HepG2 (cell line): Measurements from ENCODE around the gene GSTP1. TPM values are rescaled to one million over a fixed set of nuclear protein-coding genes. Genes with fewer than 3 reads are reported as not detected.

Experiments used
- ATF7-NPFF ChIP-seq: sonication (generic); formaldehyde crosslinking; IDR thresholded peaks from 2 replicates; pipeline ENCODE4 v1.8.1; 2023; ENCODE audit warnings: mild to moderate bottlenecking, low read depth, missing genetic modification reagents, moderate library complexity
- EZH2 ChIP-seq: conservative IDR thresholded peaks from 2 replicates; pipeline ENCODE4 v1.6.1; 2012; ENCODE audit warnings: mild to moderate bottlenecking, low read depth, low read length, moderate library complexity
- KDM3A ChIP-seq: IDR thresholded peaks from 2 replicates; pipeline ENCODE4 v1.6.1; 2018; ENCODE audit warnings: low read depth, missing compliant biosample characterization
- MAF1 ChIP-seq: sonication (generic); formaldehyde crosslinking; IDR thresholded peaks from 2 replicates; pipeline ENCODE4 v1.5.0; 2020; ENCODE audit warnings: missing genetic modification reagents, borderline replicate concordance
- RNF2 ChIP-seq: fragments of 450-650 bp; conservative IDR thresholded peaks from 2 replicates; pipeline ENCODE4 v1.6.1; 2016; ENCODE audit warnings: low read depth
- SALL1 ChIP-seq: sonication (generic); formaldehyde crosslinking; IDR thresholded peaks from 2 replicates; pipeline ENCODE4 v1.8.0; 2022; ENCODE audit warnings: mild to moderate bottlenecking, missing genetic modification reagents
- TOE1 ChIP-seq: sonication (generic); formaldehyde crosslinking; IDR thresholded peaks from 2 replicates; pipeline ENCODE4 v1.4.0; 2020; ENCODE audit warnings: mild to moderate bottlenecking, missing genetic modification reagents
- ZBTB7B ChIP-seq: sonication (generic); formaldehyde crosslinking; IDR thresholded peaks from 2 replicates; pipeline ENCODE4 v1.4.0; 2020; ENCODE audit warnings: missing genetic modification reagents
- ZNF264 ChIP-seq: sonication (generic); formaldehyde crosslinking; IDR thresholded peaks from 2 replicates; pipeline ENCODE4 v1.4.0; 2020; ENCODE audit warnings: missing genetic modification reagents
- ZNF556 ChIP-seq: sonication (generic); formaldehyde crosslinking; IDR thresholded peaks from 2 replicates; pipeline ENCODE4 v1.4.0; 2020; ENCODE audit warnings: mild to moderate bottlenecking, missing genetic modification reagents, borderline replicate concordance
- ZNF766 ChIP-seq: sonication (generic); formaldehyde crosslinking; IDR thresholded peaks from 2 replicates; pipeline ENCODE4 v1.5.0; 2020; ENCODE audit warnings: missing genetic modification reagents, borderline replicate concordance
- ZNF777 ChIP-seq: sonication (generic); formaldehyde crosslinking; IDR thresholded peaks from 2 replicates; pipeline ENCODE4 v1.4.0; 2020; ENCODE audit warnings: missing genetic modification reagents
- polyA plus RNA-seq, 8 experiments: library from polyadenylated mRNA; depleted of rRNA in 3 of 8; stranded (reverse) in 7 of 8; unstranded in 1 of 8; fragments of >200 nt; fragmentation: Illumina TruSeq in 4 of 8; extraction: Trizol in 4 of 8; gene quantifications; 2 replicates each; pipeline versions ENCODE4 v1.2.1 to v1.2.3, GENCODE V29; 2011 to 2016; ENCODE audit warnings: low read depth in 4 of 8, missing spikeins in 1 of 8, mixed read lengths in 1 of 8; ENCODE audit not compliant: insufficient read depth in 1 of 8
- total RNA-seq, 5 experiments: library from RNA; depleted of rRNA; stranded (reverse); fragments of >200 nt; fragmentation: Illumina TruSeq; extraction: Trizol; gene quantifications; 2 replicates each; pipeline ENCODE4 v1.2.3, GENCODE V29; 2016; ENCODE audit warnings: low read depth in 1 of 5
- TF ChIP-seq, protein P1 (sequence below): sonication (generic); formaldehyde crosslinking; IDR thresholded peaks from one replicate; pipeline ENCODE4 v1.5.1; 2020; ENCODE audit warnings: mild to moderate bottlenecking, missing genetic modification reagents; ENCODE audit errors: not compliant biosample characterization
- TF ChIP-seq, protein P2 (sequence below): IDR thresholded peaks from 2 replicates; pipeline ENCODE4 v1.6.1; 2016; ENCODE audit warnings: missing compliant biosample characterization, missing genetic modification reagents, borderline replicate concordance
- TF ChIP-seq, protein P3 (sequence below): sonication (generic); formaldehyde crosslinking; conservative IDR thresholded peaks from 2 replicates; pipeline ENCODE4 v1.5.0; 2020; ENCODE audit warnings: missing genetic modification reagents
- TF ChIP-seq, protein P4 (sequence below): sonication (generic); formaldehyde crosslinking; IDR thresholded peaks from 2 replicates; pipeline ENCODE4 v1.5.0; 2020; ENCODE audit warnings: mild to moderate bottlenecking, missing genetic modification reagents, borderline replicate concordance

Gene GSTP1
- total and polyA plus RNA-seq, 2 of the 13 experiments (the other 11 are each of a cell fraction or from before 2014, with no cell fraction given), result not detected

DNA sequence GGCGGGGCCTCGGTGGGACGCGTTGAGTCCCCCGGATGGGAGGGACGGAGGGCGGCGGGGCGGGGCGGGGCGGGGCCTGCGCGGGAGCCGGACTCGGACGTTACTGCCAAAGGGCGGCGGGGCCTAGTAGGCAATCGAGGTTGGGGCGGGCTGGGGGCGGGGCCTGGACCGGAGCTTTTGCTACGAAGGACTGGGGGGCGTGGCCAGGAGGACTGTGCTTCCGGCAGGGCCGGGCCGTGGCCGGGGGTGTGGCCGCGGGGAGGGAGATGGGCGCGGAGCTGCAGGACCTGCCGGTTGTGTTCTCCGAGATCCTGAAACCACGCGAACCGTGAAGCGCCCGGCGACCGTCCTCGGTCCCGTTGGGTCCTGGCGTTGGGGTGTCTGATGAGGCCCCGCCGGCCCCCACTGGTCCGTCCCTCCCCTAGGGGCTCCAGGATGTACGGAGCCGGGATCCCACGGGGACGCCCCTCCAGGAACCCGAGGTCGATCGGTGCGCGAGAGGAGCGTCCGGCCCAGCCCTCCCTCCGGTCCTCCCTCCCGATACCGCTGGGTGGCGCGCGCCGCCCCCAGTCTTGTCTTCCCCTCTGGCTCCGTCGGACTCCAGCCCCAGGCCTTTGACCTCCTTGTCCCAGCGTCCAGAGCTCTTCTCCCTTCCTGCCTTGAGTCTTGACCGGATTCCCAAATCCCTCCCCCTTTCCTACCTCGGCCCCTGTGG lies 46.8 kb downstream of the GSTP1 start (continued):
- TF ChIP-seq EZH2, result no peak
- TF ChIP-seq, protein P1, sequence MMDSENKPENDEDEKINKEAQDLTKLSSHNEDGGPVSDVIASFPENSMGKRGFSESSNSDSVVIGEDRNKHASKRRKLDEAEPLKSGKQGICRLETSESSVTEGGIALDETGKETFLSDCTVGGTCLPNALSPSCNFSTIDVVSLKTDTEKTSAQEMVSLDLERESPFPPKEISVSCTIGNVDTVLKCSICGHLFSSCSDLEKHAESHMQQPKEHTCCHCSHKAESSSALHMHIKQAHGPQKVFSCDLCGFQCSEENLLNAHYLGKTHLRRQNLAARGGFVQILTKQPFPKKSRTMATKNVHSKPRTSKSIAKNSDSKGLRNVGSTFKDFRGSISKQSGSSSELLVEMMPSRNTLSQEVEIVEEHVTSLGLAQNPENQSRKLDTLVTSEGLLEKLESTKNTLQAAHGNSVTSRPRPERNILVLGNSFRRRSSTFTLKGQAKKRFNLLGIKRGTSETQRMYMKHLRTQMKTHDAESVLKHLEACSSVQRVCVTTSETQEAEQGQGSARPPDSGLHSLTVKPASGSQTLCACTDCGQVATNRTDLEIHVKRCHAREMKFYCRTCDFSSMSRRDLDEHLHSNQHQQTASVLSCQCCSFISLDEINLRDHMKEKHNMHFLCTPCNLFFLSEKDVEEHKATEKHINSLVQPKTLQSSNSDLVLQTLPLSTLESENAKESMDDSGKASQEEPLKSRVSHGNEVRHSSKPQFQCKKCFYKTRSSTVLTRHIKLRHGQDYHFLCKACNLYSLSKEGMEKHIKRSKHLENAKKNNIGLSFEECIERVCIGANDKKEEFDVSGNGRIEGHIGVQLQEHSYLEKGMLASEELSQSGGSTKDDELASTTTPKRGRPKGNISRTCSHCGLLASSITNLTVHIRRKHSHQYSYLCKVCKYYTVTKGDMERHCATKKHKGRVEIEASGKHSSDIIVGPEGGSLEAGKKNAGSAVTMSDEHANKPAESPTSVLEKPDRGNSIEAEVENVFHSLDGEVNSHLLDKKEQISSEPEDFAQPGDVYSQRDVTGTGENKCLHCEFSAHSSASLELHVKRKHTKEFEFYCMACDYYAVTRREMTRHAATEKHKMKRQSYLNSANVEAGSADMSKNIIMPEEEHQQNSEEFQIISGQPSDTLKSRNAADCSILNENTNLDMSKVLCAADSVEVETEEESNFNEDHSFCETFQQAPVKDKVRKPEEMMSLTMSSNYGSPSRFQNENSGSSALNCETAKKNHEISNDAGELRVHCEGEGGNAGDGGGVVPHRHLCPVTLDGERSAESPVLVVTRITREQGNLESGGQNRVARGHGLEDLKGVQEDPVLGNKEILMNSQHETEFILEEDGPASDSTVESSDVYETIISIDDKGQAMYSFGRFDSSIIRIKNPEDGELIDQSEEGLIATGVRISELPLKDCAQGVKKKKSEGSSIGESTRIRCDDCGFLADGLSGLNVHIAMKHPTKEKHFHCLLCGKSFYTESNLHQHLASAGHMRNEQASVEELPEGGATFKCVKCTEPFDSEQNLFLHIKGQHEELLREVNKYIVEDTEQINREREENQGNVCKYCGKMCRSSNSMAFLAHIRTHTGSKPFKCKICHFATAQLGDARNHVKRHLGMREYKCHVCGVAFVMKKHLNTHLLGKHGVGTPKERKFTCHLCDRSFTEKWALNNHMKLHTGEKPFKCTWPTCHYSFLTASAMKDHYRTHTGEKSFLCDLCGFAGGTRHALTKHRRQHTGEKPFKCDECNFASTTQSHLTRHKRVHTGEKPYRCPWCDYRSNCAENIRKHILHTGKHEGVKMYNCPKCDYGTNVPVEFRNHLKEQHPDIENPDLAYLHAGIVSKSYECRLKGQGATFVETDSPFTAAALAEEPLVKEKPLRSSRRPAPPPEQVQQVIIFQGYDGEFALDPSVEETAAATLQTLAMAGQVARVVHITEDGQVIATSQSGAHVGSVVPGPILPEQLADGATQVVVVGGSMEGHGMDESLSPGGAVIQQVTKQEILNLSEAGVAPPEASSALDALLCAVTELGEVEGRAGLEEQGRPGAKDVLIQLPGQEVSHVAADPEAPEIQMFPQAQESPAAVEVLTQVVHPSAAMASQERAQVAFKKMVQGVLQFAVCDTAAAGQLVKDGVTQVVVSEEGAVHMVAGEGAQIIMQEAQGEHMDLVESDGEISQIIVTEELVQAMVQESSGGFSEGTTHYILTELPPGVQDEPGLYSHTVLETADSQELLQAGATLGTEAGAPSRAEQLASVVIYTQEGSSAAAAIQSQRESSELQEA (CRISPR knock-in tag), result peak; percentile 22
- 0 out of 2 replicates have a peak, but pooled peaks have one; percentile 79 for TF ChIP-seq MAF1 (CRISPR knock-in tag)
- TF ChIP-seq, protein P2, sequence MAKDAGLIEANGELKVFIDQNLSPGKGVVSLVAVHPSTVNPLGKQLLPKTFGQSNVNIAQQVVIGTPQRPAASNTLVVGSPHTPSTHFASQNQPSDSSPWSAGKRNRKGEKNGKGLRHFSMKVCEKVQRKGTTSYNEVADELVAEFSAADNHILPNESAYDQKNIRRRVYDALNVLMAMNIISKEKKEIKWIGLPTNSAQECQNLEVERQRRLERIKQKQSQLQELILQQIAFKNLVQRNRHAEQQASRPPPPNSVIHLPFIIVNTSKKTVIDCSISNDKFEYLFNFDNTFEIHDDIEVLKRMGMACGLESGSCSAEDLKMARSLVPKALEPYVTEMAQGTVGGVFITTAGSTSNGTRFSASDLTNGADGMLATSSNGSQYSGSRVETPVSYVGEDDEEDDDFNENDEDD (CRISPR knock-in tag), result no peak; the same call in 1 of the 2 replicates
- TF ChIP-seq, protein P3, sequence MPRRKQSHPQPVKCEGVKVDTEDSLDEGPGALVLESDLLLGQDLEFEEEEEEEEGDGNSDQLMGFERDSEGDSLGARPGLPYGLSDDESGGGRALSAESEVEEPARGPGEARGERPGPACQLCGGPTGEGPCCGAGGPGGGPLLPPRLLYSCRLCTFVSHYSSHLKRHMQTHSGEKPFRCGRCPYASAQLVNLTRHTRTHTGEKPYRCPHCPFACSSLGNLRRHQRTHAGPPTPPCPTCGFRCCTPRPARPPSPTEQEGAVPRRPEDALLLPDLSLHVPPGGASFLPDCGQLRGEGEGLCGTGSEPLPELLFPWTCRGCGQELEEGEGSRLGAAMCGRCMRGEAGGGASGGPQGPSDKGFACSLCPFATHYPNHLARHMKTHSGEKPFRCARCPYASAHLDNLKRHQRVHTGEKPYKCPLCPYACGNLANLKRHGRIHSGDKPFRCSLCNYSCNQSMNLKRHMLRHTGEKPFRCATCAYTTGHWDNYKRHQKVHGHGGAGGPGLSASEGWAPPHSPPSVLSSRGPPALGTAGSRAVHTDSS (CRISPR knock-in tag), result 0 out of 2 replicates have a peak, but pooled peaks have one; percentile 45
- TF ChIP-seq ZNF777 (CRISPR knock-in tag), result peak; percentile 76
- peak; percentile 66 for TF ChIP-seq SALL1
- peak; percentile 82 for TF ChIP-seq ZBTB7B (CRISPR knock-in tag)
- TF ChIP-seq RNF2, result no peak; the same call in 1 of the 2 replicates
- TF ChIP-seq ZNF766, result no peak
- no peak for TF ChIP-seq TOE1 (CRISPR knock-in tag)
- peak; percentile 89; the same call in 1 of the 2 replicates for TF ChIP-seq KDM3A
- TF ChIP-seq, protein P4, sequence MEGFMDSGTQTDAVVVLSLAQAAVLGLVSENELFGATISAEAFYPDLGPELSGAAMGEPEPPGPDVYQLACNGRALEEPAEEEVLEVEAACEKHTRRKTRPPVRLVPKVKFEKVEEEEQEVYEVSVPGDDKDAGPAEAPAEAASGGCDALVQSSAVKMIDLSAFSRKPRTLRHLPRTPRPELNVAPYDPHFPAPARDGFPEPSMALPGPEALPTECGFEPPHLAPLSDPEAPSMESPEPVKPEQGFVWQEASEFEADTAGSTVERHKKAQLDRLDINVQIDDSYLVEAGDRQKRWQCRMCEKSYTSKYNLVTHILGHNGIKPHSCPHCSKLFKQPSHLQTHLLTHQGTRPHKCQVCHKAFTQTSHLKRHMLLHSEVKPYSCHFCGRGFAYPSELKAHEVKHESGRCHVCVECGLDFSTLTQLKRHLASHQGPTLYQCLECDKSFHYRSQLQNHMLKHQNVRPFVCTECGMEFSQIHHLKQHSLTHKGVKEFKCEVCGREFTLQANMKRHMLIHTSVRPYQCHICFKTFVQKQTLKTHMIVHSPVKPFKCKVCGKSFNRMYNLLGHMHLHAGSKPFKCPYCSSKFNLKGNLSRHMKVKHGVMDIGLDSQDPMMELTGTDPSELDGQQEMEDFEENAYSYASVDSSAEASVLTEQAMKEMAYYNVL, result peak; percentile 73; the same call in 1 of the 2 replicates
- TF ChIP-seq ZNF264 (CRISPR knock-in tag), result peak; percentile 70; the same call in 1 of the 2 replicates
- TF ChIP-seq ATF7-NPFF (CRISPR knock-in tag), result peak; percentile 74; the same call in 1 of the 2 replicates
- peak; percentile 87; the same call in 1 of the 2 replicates for TF ChIP-seq ZNF556
